COLO668 (cell line): ENCODE measurements around the gene SEMA6B.

Experiments used
- DNase-seq: peaks from one replicate; lab custom pipeline; 2025; ENCODE audit not compliant: unreplicated experiment; lab: John Stamatoyannopoulos, UW

The SEMA6B gene

GRCh38 chr19:4511300-4512054 lies 48.0 kb downstream of the SEMA6B start:
- no peak for DNase-seq

GRCh38 chr19:4510435-4511255 lies 48.8 kb downstream of the SEMA6B start:
- no peak for DNase-seq

GRCh38 chr19:4508698-4509097 lies 50.8 kb downstream of the SEMA6B start:
- no peak for DNase-seq

- no peak for DNase-seq
These were observed 51.7 kb downstream of the SEMA6B start for GRCh38 chr19:4507804-4508203.

GRCh38 chr19:4507150-4507452 lies 52.4 kb downstream of the SEMA6B start:
- DNase-seq = no peak

GRCh38 chr19:4506449-4507149 lies 52.9 kb downstream of the SEMA6B start:
- DNase-seq = no peak

- no peak for DNase-seq
These were observed 53.7 kb downstream of the SEMA6B start for GRCh38 chr19:4505570-4506448.

- no peak for DNase-seq
These were observed 54.5 kb downstream of the SEMA6B start for GRCh38 chr19:4504891-4505569.

GRCh38 chr19:4504297-4504701 lies 55.2 kb downstream of the SEMA6B start:
- no peak for DNase-seq

GRCh38 chr19:4503825-4504170 lies 55.7 kb downstream of the SEMA6B start:
- no peak for DNase-seq

- DNase-seq = no peak
These were observed 56.2 kb downstream of the SEMA6B start for GRCh38 chr19:4503132-4503824.

GRCh38 chr19:4502282-4503131 lies 57.0 kb downstream of the SEMA6B start:
- DNase-seq = no peak

- DNase-seq = no peak
These were observed 57.8 kb downstream of the SEMA6B start for GRCh38 chr19:4501691-4502090.

- no peak for DNase-seq
These were observed 58.5 kb downstream of the SEMA6B start for GRCh38 chr19:4500841-4501591.

- DNase-seq = no peak
These were observed 59.6 kb downstream of the SEMA6B start for GRCh38 chr19:4499855-4500254.

- DNase-seq = no peak
These were observed 60.2 kb downstream of the SEMA6B start for GRCh38 chr19:4499318-4499717.

GRCh38 chr19:4498694-4499093 lies 60.8 kb downstream of the SEMA6B start:
- DNase-seq = no peak

GRCh38 chr19:4497770-4498389 lies 61.6 kb downstream of the SEMA6B start:
- DNase-seq = no peak
